KMS-11 (cell line): ENCODE data around the gene VPS13A.
A peak's percentile ranks its signal among the peaks of the same experiment; 100 is the strongest.

Experiments
- H2AFZ ChIP-seq: fragments of 200-600 bp; sonication (generic); 2 replicates; pipeline ENCODE4 v1.6.1; 2016; ENCODE audit warnings: antibody characterized with exemption, mixed run types, low read depth
- H3K27ac ChIP-seq: fragments of 200-600 bp; sonication (generic); 2 replicates; pipeline ENCODE4 v1.6.1; 2016; ENCODE audit warnings: mild to moderate bottlenecking, mixed run types
- H3K27me3 ChIP-seq: fragments of 200-600 bp; sonication (generic); 2 replicates; pipeline ENCODE4 v1.6.1; 2017; ENCODE audit warnings: mild to moderate bottlenecking, low read depth, mixed run types, moderate library complexity; ENCODE audit not compliant: insufficient read depth
- H3K36me3 ChIP-seq: fragments of 200-600 bp; sonication (generic); 2 replicates; pipeline ENCODE4 v1.6.1; 2017; ENCODE audit warnings: mild to moderate bottlenecking, mixed run types; ENCODE audit not compliant: insufficient read depth
- H3K4me1 ChIP-seq: fragments of 200-600 bp; sonication (generic); 2 replicates; pipeline ENCODE4 v1.6.1; 2016; ENCODE audit warnings: mild to moderate bottlenecking, low read depth, mixed run types; ENCODE audit not compliant: poor library complexity, severe bottlenecking
- H3K4me2 ChIP-seq: fragments of 200-600 bp; sonication (generic); 2 replicates; pipeline ENCODE4 v1.7.0; 2016; ENCODE audit warnings: mild to moderate bottlenecking, mixed run types
- H3K4me3 ChIP-seq: fragments of 200-600 bp; sonication (generic); IDR thresholded peaks from 2 replicates; pipeline ENCODE4 v1.6.1; 2017; ENCODE audit warnings: low read depth, low read length, mixed read lengths; ENCODE audit not compliant: insufficient read depth
- H3K79me2 ChIP-seq: fragments of 200-600 bp; sonication (generic); 2 replicates; pipeline ENCODE4 v1.6.1; 2016; ENCODE audit warnings: low read depth, mixed run types; ENCODE audit not compliant: insufficient read depth
- H3K9ac ChIP-seq: fragments of 200-600 bp; sonication (generic); 2 replicates; pipeline ENCODE4 v1.6.1; 2016; ENCODE audit warnings: mild to moderate bottlenecking, mixed run types
- H4K20me1 ChIP-seq: fragments of 200-600 bp; sonication (generic); 2 replicates; pipeline ENCODE4 v1.6.1; 2016; ENCODE audit warnings: mild to moderate bottlenecking, mixed run types; ENCODE audit not compliant: insufficient read depth
- TF ChIP-seq, protein P1 (sequence below): fragments of 200-600 bp; sonication (generic); conservative IDR thresholded peaks from 2 replicates; pipeline ENCODE4 v1.6.1; 2017; ENCODE audit warnings: low read depth, mild to moderate bottlenecking, antibody characterized with exemption, low read length, moderate library complexity, mixed read lengths

VPS13A gene

DNA sequence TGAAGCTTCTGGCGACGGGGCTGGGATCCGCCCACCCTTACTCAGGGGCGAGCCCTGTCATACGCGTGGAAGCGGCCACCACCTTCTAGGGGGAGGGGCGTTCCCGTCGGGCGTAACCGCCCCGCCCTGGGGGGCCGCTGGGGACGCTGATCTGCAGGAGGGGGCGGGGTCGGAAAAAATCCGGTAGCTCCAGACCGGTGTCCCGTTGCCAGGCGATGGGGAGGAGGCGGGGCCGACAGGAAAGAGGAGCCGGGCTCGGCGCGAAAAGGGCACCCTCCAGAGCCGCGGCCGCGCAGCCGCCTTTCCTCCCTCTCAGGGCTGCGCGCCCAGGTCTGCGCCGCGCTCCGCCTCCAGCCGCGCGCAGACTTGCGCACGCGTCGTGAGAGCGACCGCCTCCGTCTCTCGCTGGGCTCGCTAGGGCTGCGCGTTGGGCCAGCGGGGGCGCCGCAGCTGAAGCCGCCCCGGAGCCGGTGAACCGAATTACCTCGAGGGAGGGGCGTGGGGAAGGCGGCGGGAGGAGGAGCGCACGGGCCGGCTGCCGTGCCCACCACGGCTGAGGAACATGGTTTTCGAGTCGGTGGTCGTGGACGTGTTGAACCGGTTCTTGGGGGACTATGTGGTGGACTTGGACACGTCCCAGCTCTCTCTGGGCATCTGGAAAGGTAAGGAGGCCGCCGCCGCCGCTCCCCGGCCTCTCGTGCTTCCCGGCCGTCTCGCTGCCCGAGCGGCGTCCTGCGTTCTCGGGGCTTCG is at the start of gene VPS13A:
Gene VPS13A, plus strand, starts transcription at position 392 of the 751 bp plus-strand sequence. Its CDS starts 171 bp downstream, at position 563.
- Histone ChIP-seq H3K27me3 (no peaks in the 10 kb centered on the region), H3K27ac (peak within 1 kb of the TSS; percentile 84), H3K79me2 (peaks cover 44% of the 10 kb centered on the region), H3K4me1 (peaks cover 31% of the 10 kb centered on the region), H2AFZ (peak within 1 kb of the TSS; percentile 63), H3K9ac (peak within 1 kb of the TSS; percentile 82), H3K4me2 (peak within 1 kb of the TSS; percentile 81), H3K36me3 (no peaks in the 10 kb centered on the region), H4K20me1 (peaks cover 12% of the 10 kb centered on the region), H3K4me3 (peak within 1 kb of the TSS; percentile 31)
- TF ChIP-seq, protein P1, sequence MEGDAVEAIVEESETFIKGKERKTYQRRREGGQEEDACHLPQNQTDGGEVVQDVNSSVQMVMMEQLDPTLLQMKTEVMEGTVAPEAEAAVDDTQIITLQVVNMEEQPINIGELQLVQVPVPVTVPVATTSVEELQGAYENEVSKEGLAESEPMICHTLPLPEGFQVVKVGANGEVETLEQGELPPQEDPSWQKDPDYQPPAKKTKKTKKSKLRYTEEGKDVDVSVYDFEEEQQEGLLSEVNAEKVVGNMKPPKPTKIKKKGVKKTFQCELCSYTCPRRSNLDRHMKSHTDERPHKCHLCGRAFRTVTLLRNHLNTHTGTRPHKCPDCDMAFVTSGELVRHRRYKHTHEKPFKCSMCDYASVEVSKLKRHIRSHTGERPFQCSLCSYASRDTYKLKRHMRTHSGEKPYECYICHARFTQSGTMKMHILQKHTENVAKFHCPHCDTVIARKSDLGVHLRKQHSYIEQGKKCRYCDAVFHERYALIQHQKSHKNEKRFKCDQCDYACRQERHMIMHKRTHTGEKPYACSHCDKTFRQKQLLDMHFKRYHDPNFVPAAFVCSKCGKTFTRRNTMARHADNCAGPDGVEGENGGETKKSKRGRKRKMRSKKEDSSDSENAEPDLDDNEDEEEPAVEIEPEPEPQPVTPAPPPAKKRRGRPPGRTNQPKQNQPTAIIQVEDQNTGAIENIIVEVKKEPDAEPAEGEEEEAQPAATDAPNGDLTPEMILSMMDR: no peak

DNA sequence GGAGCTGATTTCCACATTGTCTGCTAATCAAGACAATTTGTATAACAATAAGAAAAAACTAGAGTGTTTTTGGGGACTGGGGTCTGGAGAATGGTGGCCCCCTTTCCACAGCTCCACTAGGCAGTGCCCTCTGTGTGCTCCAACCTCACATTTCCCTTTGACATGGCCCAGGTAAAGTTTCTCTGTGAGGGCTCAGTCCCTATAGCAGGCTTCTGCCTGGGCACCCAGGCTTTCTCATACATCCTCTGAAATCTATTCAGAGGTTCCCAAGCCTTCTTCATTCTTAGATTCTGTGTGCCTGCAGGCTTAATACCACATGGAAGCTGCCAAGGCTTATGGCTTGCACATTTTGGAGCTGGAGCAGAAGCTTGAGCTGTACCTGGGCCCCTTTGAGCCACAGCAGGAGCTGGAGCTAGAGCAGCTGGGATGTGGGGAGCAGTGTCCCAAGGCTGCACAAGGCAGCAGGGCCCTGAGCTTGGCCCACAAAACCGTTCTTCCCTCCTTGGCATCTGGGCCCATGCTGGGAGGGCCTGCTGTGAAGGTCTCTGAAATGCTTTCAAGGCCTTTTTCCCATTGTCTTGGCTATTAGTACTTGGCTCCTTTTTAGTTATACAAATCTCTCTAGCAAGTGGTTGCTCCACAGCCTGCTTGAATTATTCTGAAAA is 49.1 kb upstream of the VPS13A start:
- Histone ChIP-seq H3K27me3 (no peaks in the 10 kb centered on the region), H3K79me2 (no peaks in the 10 kb centered on the region), H3K4me1 (no peaks in the 10 kb centered on the region), H3K36me3 (no peaks in the 10 kb centered on the region), H3K27ac (no peak overlapping the region), H3K4me3 (no peak overlapping the region), H3K4me2 (no peak overlapping the region), H2AFZ (no peak overlapping the region), H3K9ac (no peak overlapping the region), H4K20me1 (no peaks in the 10 kb centered on the region)
- TF ChIP-seq, protein P1: no peak

DNA sequence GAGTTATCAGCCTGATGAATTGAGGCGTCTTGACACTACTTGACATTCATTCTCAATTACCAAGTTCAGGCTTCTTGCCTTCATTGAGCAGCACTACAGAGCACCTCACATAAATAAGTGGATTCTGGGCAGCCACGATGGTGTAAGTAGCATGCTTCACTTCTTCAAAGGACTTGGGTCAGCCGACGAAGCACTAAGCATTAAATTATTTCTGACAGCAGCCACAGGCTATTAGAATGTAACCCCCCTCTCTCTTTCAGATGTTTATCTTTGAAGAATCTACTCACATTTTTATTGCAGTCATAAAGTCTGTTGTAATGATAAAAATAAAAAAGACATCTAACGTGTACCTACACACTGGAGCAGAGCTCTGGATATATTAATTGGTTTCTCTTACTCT is 45.9 kb upstream of the VPS13A start:
- Histone ChIP-seq H3K4me1 (no peaks in the 10 kb centered on the region), H3K4me2 (no peak overlapping the region), H3K4me3 (no peak overlapping the region), H3K36me3 (no peaks in the 10 kb centered on the region), H3K9ac (no peak overlapping the region), H3K27ac (no peak overlapping the region), H2AFZ (no peak overlapping the region), H3K79me2 (no peaks in the 10 kb centered on the region), H3K27me3 (no peaks in the 10 kb centered on the region), H4K20me1 (no peaks in the 10 kb centered on the region)
- TF ChIP-seq, protein P1: no peak

DNA sequence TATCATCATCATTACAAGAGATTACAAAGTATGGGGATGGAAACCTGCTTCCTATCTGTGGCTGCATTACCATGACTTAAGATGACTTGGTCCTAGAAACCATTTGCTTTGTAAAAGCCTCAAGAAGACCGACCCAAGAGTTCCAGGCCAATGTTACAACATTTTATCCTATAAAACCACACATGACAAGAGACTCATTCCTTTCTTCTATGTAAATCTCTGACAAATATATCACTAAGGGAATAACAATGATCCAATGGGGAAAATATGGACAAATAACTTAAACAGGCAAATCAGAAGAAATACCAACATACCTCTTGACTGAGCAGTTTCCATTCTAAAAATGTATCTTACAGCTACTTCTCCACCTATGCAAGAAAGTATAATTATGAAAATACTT is 44.3 kb upstream of the VPS13A start:
- H3K27ac ChIP-seq: no peak overlapping the region
- H4K20me1 ChIP-seq: no peaks in the 10 kb centered on the region
- no peaks in the 10 kb centered on the region for H3K79me2 ChIP-seq
- TF ChIP-seq, protein P1: no peak
- no peak overlapping the region for H3K4me2 ChIP-seq
- H3K4me3 ChIP-seq: no peak overlapping the region
- no peaks in the 10 kb centered on the region for H3K36me3 ChIP-seq
- no peak overlapping the region for H2AFZ ChIP-seq
- no peaks in the 10 kb centered on the region for H3K4me1 ChIP-seq
- H3K9ac ChIP-seq: no peak overlapping the region
- H3K27me3 ChIP-seq: no peaks in the 10 kb centered on the region
